IMR-90 (cell line): ENCODE results near the gene FOXL1. TPM values are rescaled to one million over a fixed set of nuclear protein-coding genes. Genes with fewer than 3 reads are reported as not detected.

ENCODE experiments used
- ATAC-seq: fragments of 200-7000 bp; cut with Tn5 transposase; 2 replicates; pipeline ENCODE4 v1.9.1; 2020; ENCODE audit warnings: low read depth, mild to moderate bottlenecking, moderate library complexity
- BruUV-seq: library from RNA; stranded (reverse); fragments of 400-500 nt; replicated peaks from 2 replicates; lab custom pipeline; 2021; lab: Mats Ljungman, UMichigan
- CTCF ChIA-PET: fragments of 300-600 bp; formaldehyde crosslinking; extraction: SDS; loops from one replicate; lab custom pipeline; 2021; ENCODE audit warnings: antibody characterized with exemption; lab: Yijun Ruan, JAX
- POLR2A ChIA-PET: fragments of 300-600 bp; sonication (Branson Sonifier 250); formaldehyde crosslinking; loops from one replicate; lab custom pipeline; 2022; ENCODE audit warnings: antibody characterized with exemption; ENCODE audit not compliant: unreplicated experiment; lab: Charles Lee
- DNase-seq: peaks from one replicate; pipeline ENCODE4 v3.0.0; 2013
- H2AFZ ChIP-seq: replicated peaks from 2 replicates; pipeline ENCODE3; 2013; ENCODE audit warnings: low read length, mild to moderate bottlenecking; ENCODE audit not compliant: poor library complexity
- H2AK5ac ChIP-seq: 2 replicates; pipeline ENCODE4 v1.6.1; 2013; ENCODE audit warnings: low read depth, low read length, inconsistent platforms
- H2AK9ac ChIP-seq: replicated peaks from 2 replicates; pipeline ENCODE3; 2013; ENCODE audit warnings: mild to moderate bottlenecking, low read depth, low read length, moderate library complexity; ENCODE audit not compliant: poor library complexity
- H2BK120ac ChIP-seq: 2 replicates; pipeline ENCODE4 v1.6.1; 2013; ENCODE audit warnings: low read depth, low read length, inconsistent platforms
- H2BK15ac ChIP-seq: 3 replicates; pipeline ENCODE4 v1.6.1; 2013; ENCODE audit warnings: low read depth, low read length, inconsistent platforms
- H2BK20ac ChIP-seq: 2 replicates; pipeline ENCODE4 v1.6.1; 2013; ENCODE audit warnings: low read depth, mild to moderate bottlenecking, inconsistent platforms, low read length, moderate library complexity
- H2BK5ac ChIP-seq: 2 replicates; pipeline ENCODE4 v1.6.1; 2013; ENCODE audit warnings: mild to moderate bottlenecking, low read depth, low read length, inconsistent platforms; ENCODE audit not compliant: poor library complexity, severe bottlenecking
- H3K14ac ChIP-seq: replicated peaks from 2 replicates; pipeline ENCODE4 v1.6.1; 2013; ENCODE audit warnings: low read depth, low read length, inconsistent platforms
- H3K18ac ChIP-seq: 2 replicates; pipeline ENCODE4 v1.6.1; 2013; ENCODE audit warnings: low read depth, low read length, control low read depth
- H3K23ac ChIP-seq: 2 replicates; pipeline ENCODE4 v1.6.1; 2013; ENCODE audit warnings: low read depth, low read length, inconsistent platforms
- H3K27ac ChIP-seq: 2 replicates; pipeline ENCODE4 v1.5.1; 2013; ENCODE audit warnings: mild to moderate bottlenecking, control low read depth, low read length; ENCODE audit not compliant: insufficient read depth
- H3K27me3 ChIP-seq: 2 replicates; pipeline ENCODE4 v1.6.1; 2013; ENCODE audit warnings: low read length; ENCODE audit not compliant: control insufficient read depth, insufficient read depth
- H3K36me3 ChIP-seq: 2 replicates; pipeline ENCODE4 v1.6.1; 2013; ENCODE audit warnings: low read length, mixed read lengths; ENCODE audit not compliant: control insufficient read depth, insufficient read depth
- H3K4ac ChIP-seq: 2 replicates; pipeline ENCODE4 v1.6.1; 2013; ENCODE audit warnings: low read depth, low read length, inconsistent platforms
- H3K4me1 ChIP-seq: 2 replicates; pipeline ENCODE4 v1.6.1; 2013; ENCODE audit warnings: low read length, mixed read lengths; ENCODE audit not compliant: control insufficient read depth, insufficient read depth
- H3K4me2 ChIP-seq: 2 replicates; pipeline ENCODE4 v1.6.1; 2013; ENCODE audit warnings: low read depth, mild to moderate bottlenecking, control low read depth, low read length, moderate library complexity
- H3K4me3 ChIP-seq: 2 replicates; pipeline ENCODE4 v1.5.1; 2013; ENCODE audit warnings: low read depth, mild to moderate bottlenecking, control low read depth, low read length, moderate library complexity; ENCODE audit not compliant: insufficient read depth
- H3K56ac ChIP-seq: 2 replicates; pipeline ENCODE4 v1.6.1; 2013; ENCODE audit warnings: low read length, inconsistent platforms; ENCODE audit not compliant: insufficient read depth; ENCODE audit errors: extremely low read depth
- H3K79me1 ChIP-seq, 2 experiments: 2 replicates each; pipeline ENCODE4 v1.6.1; 2013; ENCODE audit warnings: low read length in 2 of 2, inconsistent platforms in 1 of 2, low read depth in 1 of 2
- H3K9ac ChIP-seq: 2 replicates; pipeline ENCODE4 v1.6.1; 2013; ENCODE audit warnings: low read depth, low read length, control low read depth
- H3K9me1 ChIP-seq: 2 replicates; pipeline ENCODE4 v1.6.1; 2013; ENCODE audit warnings: low read length, inconsistent platforms; ENCODE audit not compliant: insufficient read depth
- H3K9me3 ChIP-seq: 2 replicates; pipeline ENCODE4 v1.6.1; 2013; ENCODE audit warnings: low read length; ENCODE audit not compliant: control insufficient read depth, insufficient read depth
- H4K20me1 ChIP-seq: 2 replicates; pipeline ENCODE4 v1.6.1; 2013; ENCODE audit warnings: low read length, inconsistent platforms; ENCODE audit not compliant: insufficient read depth
- H4K5ac ChIP-seq: 2 replicates; pipeline ENCODE4 v1.6.1; 2013; ENCODE audit warnings: mild to moderate bottlenecking, low read depth, low read length, control low read depth
- H4K8ac ChIP-seq, 2 experiments: 2 replicates each; pipeline ENCODE4 v1.6.1; 2013; ENCODE audit warnings: low read depth in 2 of 2, low read length in 2 of 2, control low read depth in 1 of 2, inconsistent platforms in 1 of 2
- H4K91ac ChIP-seq: 2 replicates; pipeline ENCODE4 v1.6.1; 2013; ENCODE audit warnings: low read depth, low read length, inconsistent platforms; ENCODE audit not compliant: insufficient read depth
- BHLHE40 ChIP-seq: fragments of 150-350 bp; IDR thresholded peaks from 2 replicates; pipeline ENCODE4 v1.6.1; 2016; ENCODE audit warnings: mild to moderate bottlenecking, low read depth, low read length
- CEBPB ChIP-seq: IDR thresholded peaks from 2 replicates; pipeline ENCODE4 v1.6.1; 2012; ENCODE audit warnings: low read depth, low read length, improper control_type of control experiment
- CTCF ChIP-seq: conservative IDR thresholded peaks from 2 replicates; pipeline ENCODE4 v1.5.1; 2012; ENCODE audit warnings: mild to moderate bottlenecking, low read depth, low read length, improper control_type of control experiment
- MAFK ChIP-seq: IDR thresholded peaks from 2 replicates; pipeline ENCODE4 v1.6.1; 2012; ENCODE audit warnings: low read depth, low read length, improper control_type of control experiment
- MXI1 ChIP-seq: IDR thresholded peaks from 2 replicates; pipeline ENCODE4 v1.6.1; 2012; ENCODE audit warnings: low read depth, mild to moderate bottlenecking, low read length, moderate library complexity, borderline replicate concordance
- NFE2L2 ChIP-seq: fragments of 150-350 bp; IDR thresholded peaks from 2 replicates; pipeline ENCODE4 v1.6.1; 2016; ENCODE audit warnings: low read depth, mild to moderate bottlenecking, low read length
- POLR2A ChIP-seq: IDR thresholded peaks from 2 replicates; pipeline ENCODE4 v1.6.1; 2012; ENCODE audit warnings: mild to moderate bottlenecking, low read depth, low read length
- RAD21 ChIP-seq: IDR thresholded peaks from 2 replicates; pipeline ENCODE4 v1.6.1; 2012; ENCODE audit warnings: low read length, improper control_type of control experiment
- RCOR1 ChIP-seq: IDR thresholded peaks from 2 replicates; pipeline ENCODE4 v1.6.1; 2012; ENCODE audit warnings: mild to moderate bottlenecking, low read length, improper control_type of control experiment; ENCODE audit not compliant: insufficient replicate concordance
- WGBS, 2 experiments: methylation state at CpG; one replicate each; pipeline versions ENCODE4 v1.1.5 to v1.1.7; 2013; ENCODE audit warnings: missing lambda C conversion rate in 2 of 2; ENCODE audit not compliant: insufficient read length in 1 of 2; ENCODE audit errors: extremely low coverage in 2 of 2; 5-methylcytosine and 5-hydroxymethylcytosine counted together
- dilution Hi-C: fragments of 300-500 bp; cut with HindIII; formaldehyde crosslinking; loops from one replicate; pipeline ENCODE4 v1.14.3; 2018; ENCODE audit warnings: low sequenced_read_pairs; ENCODE audit not compliant: unreplicated experiment
- in situ Hi-C: fragments of 300-500 bp; cut with MboI; formaldehyde crosslinking; loops from 3 replicates; pipeline ENCODE4 v1.14.3; 2019; ENCODE audit warnings: low sequenced_read_pairs, inconsistent platforms, mixed read lengths
- intact Hi-C: fragments of 100-400 bp; cut with micrococcal nuclease; formaldehyde crosslinking; loops from 2 replicates; pipeline ENCODE4 v1.10.0; 2022
- polyA plus RNA-seq, 3 experiments: library from polyadenylated mRNA; depleted of rRNA; stranded (reverse); fragments of >200 nt; gene quantifications; 2 replicates each; pipeline ENCODE4 v1.2.3, GENCODE V29; 2012; ENCODE audit warnings: low replicate concordance in 1 of 3
- total RNA-seq: library from RNA; depleted of rRNA; stranded (reverse); fragments of >200 nt; gene quantifications from 2 replicates; pipeline ENCODE4 v1.2.3, GENCODE V29; 2012
- TF ChIP-seq, protein P1 (sequence below): fragments of 150-350 bp; IDR thresholded peaks from 2 replicates; pipeline ENCODE4 v1.6.1; 2017; ENCODE audit warnings: mild to moderate bottlenecking, antibody characterized with exemption, low read length, low read depth

The FOXL1 gene
- total and polyA plus RNA-seq, 2 of the 4 experiments (the other 2 are of a cell fraction) = 15.2 to 25.8 TPM

- Histone ChIP-seq H2BK15ac (peak overlapping the region; percentile 66; the same call in 1 of the 3 replicates), H3K27me3 (no peaks in the 10 kb centered on the region), H3K14ac (peak overlapping the region; percentile 95), H3K27ac (peak overlapping the region; percentile 96), H3K9me1 (peaks cover 2% of the 10 kb centered on the region; the same call in 1 of the 2 replicates), H2BK120ac (peak overlapping the region; percentile 74; the same call in 1 of the 2 replicates), H2AK9ac (peak overlapping the region; percentile 84), H3K9me3 (no peaks in the 10 kb centered on the region), H4K20me1 (0 out of 2 replicates have a peak, but pooled peaks cover 7% of the 10 kb centered on the region), H3K4me2 (peak overlapping the region; percentile 97), H4K91ac (peak overlapping the region; percentile 76), H4K5ac (peak overlapping the region; percentile 69), H3K4me1 (peaks cover 8% of the 10 kb centered on the region), H2AK5ac (peak overlapping the region; percentile 21), H2BK5ac (peak overlapping the region; percentile 87), H3K9ac (peak overlapping the region; percentile 98), H3K4ac (peak overlapping the region; percentile 86), H3K23ac (peak overlapping the region; percentile 91), H2BK20ac (no peak overlapping the region), H3K4me3 (peak overlapping the region; percentile 98), H3K79me1 (peaks cover 11 to 39% of the 10 kb centered on the region in 2 experiments), H3K56ac (peak overlapping the region; percentile 54; the same call in 1 of the 2 replicates), H3K18ac (peak overlapping the region; percentile 76), H2AFZ (peak overlapping the region; percentile 69), H3K36me3 (no peaks in the 10 kb centered on the region), H4K8ac (peak overlapping the region; percentile 69 to 83; a peak in 3 of 4 replicates)
- DNase-seq (no peak), ATAC-seq (no peak)
- dilution Hi-C loops = no loop called here
- ChIA-PET CTCF (no interaction called here), POLR2A (interaction anchor here (0.5 to 0.6 kb wide), 2 partner anchors 9 to 720 kb away, joined by 3 read pairs; no protein-coding TSS in a partner anchor)
- no peak for TF ChIP-seq POLR2A
- TF ChIP-seq RAD21 = no peak
- no peak for TF ChIP-seq NFE2L2
- no peak for TF ChIP-seq RCOR1
- TF ChIP-seq CEBPB = no peak
- TF ChIP-seq, protein P1, sequence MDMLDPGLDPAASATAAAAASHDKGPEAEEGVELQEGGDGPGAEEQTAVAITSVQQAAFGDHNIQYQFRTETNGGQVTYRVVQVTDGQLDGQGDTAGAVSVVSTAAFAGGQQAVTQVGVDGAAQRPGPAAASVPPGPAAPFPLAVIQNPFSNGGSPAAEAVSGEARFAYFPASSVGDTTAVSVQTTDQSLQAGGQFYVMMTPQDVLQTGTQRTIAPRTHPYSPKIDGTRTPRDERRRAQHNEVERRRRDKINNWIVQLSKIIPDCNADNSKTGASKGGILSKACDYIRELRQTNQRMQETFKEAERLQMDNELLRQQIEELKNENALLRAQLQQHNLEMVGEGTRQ = no peak
- TF ChIP-seq MAFK = no peak
- no peak for TF ChIP-seq CTCF
- no peak for TF ChIP-seq MXI1
- TF ChIP-seq BHLHE40 = no peak
- intact Hi-C loops = loop anchor here (10.0 kb wide), 1 partner anchor 1066 kb away; no protein-coding TSS in a partner anchor
- 10% methylated on average over 9 of the region's 33 CpGs; no CpG with 5 or more reads in 1 of the 2 experiments for WGBS, 2 experiments
- in situ Hi-C loops = loop anchor here (5.0 kb wide), 1 partner anchor 493 kb away; no protein-coding TSS in a partner anchor
- no TSS peak for BruUV-seq
These were observed 9.4 kb upstream of the FOXL1 start for GRCh38 chr16:86568677-86569623.
